KMS-11 (cell line): ENCODE data around the gene CFAP251.
"Not testable (repeated sequence)": the region's sequence is repeated elsewhere in the genome, so short reads cannot be mapped to it uniquely, and the experiment has no call there.

Source experiments
- H2AFZ ChIP-seq: fragments of 200-600 bp; sonication (generic); 2 replicates; pipeline ENCODE4 v1.6.1; 2016; ENCODE audit warnings: antibody characterized with exemption, mixed run types, low read depth
- H3K27ac ChIP-seq: fragments of 200-600 bp; sonication (generic); 2 replicates; pipeline ENCODE4 v1.6.1; 2016; ENCODE audit warnings: mild to moderate bottlenecking, mixed run types
- H3K27me3 ChIP-seq: fragments of 200-600 bp; sonication (generic); 2 replicates; pipeline ENCODE4 v1.6.1; 2017; ENCODE audit warnings: mild to moderate bottlenecking, low read depth, mixed run types, moderate library complexity; ENCODE audit not compliant: insufficient read depth
- H3K36me3 ChIP-seq: fragments of 200-600 bp; sonication (generic); 2 replicates; pipeline ENCODE4 v1.6.1; 2017; ENCODE audit warnings: mild to moderate bottlenecking, mixed run types; ENCODE audit not compliant: insufficient read depth
- H3K4me1 ChIP-seq: fragments of 200-600 bp; sonication (generic); 2 replicates; pipeline ENCODE4 v1.6.1; 2016; ENCODE audit warnings: mild to moderate bottlenecking, low read depth, mixed run types; ENCODE audit not compliant: poor library complexity, severe bottlenecking
- H3K4me2 ChIP-seq: fragments of 200-600 bp; sonication (generic); 2 replicates; pipeline ENCODE4 v1.7.0; 2016; ENCODE audit warnings: mild to moderate bottlenecking, mixed run types
- H3K4me3 ChIP-seq: fragments of 200-600 bp; sonication (generic); IDR thresholded peaks from 2 replicates; pipeline ENCODE4 v1.6.1; 2017; ENCODE audit warnings: low read depth, low read length, mixed read lengths; ENCODE audit not compliant: insufficient read depth
- H3K79me2 ChIP-seq: fragments of 200-600 bp; sonication (generic); 2 replicates; pipeline ENCODE4 v1.6.1; 2016; ENCODE audit warnings: low read depth, mixed run types; ENCODE audit not compliant: insufficient read depth
- H3K9ac ChIP-seq: fragments of 200-600 bp; sonication (generic); 2 replicates; pipeline ENCODE4 v1.6.1; 2016; ENCODE audit warnings: mild to moderate bottlenecking, mixed run types
- H4K20me1 ChIP-seq: fragments of 200-600 bp; sonication (generic); 2 replicates; pipeline ENCODE4 v1.6.1; 2016; ENCODE audit warnings: mild to moderate bottlenecking, mixed run types; ENCODE audit not compliant: insufficient read depth
- TF ChIP-seq, protein P1 (sequence below): fragments of 200-600 bp; sonication (generic); conservative IDR thresholded peaks from 2 replicates; pipeline ENCODE4 v1.6.1; 2017; ENCODE audit warnings: low read depth, mild to moderate bottlenecking, antibody characterized with exemption, low read length, moderate library complexity, mixed read lengths

CFAP251 gene, protein sequence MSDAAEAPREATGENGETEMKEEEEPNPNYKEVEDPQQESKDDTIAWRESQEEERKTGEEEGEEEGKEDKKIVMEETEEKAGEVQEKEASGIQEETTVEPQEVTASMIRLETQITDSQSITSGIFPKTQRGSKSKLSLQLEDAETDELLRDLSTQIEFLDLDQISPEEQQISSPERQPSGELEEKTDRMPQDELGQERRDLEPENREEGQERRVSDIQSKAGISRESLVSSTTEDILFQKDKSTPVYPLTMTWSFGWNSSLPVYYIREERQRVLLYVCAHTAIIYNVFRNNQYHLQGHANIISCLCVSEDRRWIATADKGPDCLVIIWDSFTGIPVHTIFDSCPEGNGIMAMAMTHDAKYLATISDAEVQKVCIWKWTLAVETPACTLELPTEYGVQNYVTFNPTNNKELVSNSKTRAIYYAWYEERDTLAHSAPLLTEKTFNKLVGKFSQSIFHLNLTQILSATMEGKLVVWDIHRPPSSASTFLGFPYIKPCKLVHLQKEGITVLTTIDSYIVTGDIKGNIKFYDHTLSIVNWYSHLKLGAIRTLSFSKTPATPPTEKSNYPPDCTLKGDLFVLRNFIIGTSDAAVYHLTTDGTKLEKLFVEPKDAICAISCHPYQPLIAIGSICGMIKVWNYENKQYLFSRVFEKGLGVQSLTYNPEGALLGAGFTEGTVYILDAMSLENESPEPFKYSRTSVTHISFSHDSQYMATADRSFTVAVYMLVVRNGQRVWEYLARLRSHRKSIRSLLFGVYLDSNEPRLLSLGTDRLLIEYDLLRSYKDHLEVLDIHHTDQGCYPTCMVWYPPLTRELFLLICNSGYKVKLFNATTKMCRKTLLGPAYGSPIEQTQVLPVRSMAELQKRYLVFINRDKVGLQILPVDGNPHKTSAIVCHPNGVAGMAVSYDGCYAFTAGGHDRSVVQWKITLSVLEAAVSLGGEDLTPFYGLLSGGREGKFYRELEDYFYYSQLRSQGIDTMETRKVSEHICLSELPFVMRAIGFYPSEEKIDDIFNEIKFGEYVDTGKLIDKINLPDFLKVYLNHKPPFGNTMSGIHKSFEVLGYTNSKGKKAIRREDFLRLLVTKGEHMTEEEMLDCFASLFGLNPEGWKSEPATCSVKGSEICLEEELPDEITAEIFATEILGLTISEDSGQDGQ

DNA sequence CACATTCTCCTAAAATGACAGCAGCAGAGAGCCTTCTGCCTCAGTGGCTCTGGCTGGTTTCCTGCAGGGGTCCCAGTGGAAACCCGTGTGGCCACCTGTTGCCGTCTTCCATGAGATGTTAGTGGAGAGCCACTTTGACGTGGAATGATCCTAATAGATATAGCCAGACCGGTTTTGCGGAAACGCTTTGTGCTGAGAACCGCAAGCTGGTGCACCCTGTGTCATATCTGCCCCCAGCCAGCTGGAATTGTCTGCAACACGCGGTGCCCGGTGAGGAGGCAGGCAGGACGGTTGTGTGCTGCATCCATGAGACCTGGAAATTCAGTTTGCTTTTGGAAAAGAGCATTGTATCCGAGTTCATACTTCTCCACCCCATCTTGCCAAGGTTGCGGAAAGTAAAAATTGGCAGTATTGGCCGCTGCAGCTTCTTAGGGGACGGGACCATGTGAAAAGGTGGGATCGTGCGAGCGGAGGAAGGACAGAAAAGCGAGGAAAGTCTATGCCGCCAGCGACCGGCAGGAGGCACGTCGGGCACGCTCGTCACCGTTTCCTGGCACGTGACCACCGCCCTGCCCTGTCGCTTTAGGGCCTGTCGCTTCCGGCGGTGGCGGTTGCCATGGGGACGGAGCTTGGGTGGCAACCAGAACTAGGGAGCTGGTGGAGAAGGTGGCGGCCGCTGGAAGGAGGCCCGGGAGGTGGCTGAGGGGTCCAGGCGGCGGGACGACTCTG is at the start of gene CFAP251:
Gene CFAP251, plus strand, starts transcription at position 643 of the 729 bp plus-strand sequence. CDS start 2,714 bp downstream, outside the sequence.
- Histone ChIP-seq H3K4me2 (no peak within 1 kb of the TSS), H3K27ac (no peak within 1 kb of the TSS), H3K4me1 (no peaks in the 10 kb centered on the region), H3K36me3 (no peaks in the 10 kb centered on the region), H3K9ac (no peak within 1 kb of the TSS), H3K4me3 (no peak within 1 kb of the TSS), H3K27me3 (no peaks in the 10 kb centered on the region), H2AFZ (no peak within 1 kb of the TSS), H3K79me2 (no peaks in the 10 kb centered on the region), H4K20me1 (no peaks in the 10 kb centered on the region)
- TF ChIP-seq, protein P1, sequence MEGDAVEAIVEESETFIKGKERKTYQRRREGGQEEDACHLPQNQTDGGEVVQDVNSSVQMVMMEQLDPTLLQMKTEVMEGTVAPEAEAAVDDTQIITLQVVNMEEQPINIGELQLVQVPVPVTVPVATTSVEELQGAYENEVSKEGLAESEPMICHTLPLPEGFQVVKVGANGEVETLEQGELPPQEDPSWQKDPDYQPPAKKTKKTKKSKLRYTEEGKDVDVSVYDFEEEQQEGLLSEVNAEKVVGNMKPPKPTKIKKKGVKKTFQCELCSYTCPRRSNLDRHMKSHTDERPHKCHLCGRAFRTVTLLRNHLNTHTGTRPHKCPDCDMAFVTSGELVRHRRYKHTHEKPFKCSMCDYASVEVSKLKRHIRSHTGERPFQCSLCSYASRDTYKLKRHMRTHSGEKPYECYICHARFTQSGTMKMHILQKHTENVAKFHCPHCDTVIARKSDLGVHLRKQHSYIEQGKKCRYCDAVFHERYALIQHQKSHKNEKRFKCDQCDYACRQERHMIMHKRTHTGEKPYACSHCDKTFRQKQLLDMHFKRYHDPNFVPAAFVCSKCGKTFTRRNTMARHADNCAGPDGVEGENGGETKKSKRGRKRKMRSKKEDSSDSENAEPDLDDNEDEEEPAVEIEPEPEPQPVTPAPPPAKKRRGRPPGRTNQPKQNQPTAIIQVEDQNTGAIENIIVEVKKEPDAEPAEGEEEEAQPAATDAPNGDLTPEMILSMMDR: no peak

DNA sequence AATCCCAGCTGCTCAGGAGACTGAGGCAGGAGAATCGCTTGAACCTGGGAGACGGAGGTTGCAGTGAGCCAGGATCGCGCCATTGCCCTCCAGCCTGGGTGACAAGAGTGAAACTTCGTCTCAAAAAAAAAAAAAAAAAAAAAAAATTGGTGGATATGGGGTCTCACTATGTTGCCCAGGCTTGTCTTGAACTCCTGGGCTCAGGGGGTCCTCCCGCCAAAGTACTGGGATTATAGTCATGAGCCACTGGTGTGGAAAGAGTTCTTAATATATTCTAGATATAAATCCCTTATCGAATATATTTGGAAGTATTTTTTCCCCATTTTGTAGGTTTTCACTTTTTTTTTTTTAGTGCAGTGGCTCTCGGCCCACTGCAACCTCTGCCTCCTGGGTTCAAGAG is 49.2 kb upstream of the CFAP251 start:
- not testable (repeated sequence) for H3K27me3 ChIP-seq, H3K4me3 ChIP-seq, H3K4me2 ChIP-seq, H4K20me1 ChIP-seq, H3K36me3 ChIP-seq, H2AFZ ChIP-seq, H3K9ac ChIP-seq, H3K4me1 ChIP-seq, H3K27ac ChIP-seq, H3K79me2 ChIP-seq

DNA sequence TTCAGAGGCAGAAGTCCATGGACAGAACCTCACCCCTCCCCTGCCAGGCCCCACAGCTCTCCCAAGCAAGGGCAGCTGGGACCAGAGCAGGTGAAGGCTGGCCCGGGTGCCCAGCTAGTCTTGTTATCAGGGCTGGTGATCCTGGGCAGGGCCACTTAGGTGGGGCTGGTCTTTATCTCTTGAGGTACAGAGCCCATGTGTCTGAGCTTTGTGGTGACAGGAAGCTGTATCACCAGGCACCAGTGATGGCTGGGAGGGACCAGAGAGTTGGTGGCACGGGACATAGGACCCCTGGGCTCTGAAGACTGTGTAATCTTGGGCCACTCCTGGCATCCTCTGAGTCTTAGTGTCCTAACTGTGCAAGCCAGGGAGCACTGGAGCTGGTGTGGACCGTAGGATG is 46.9 kb upstream of the CFAP251 start:
- Histone ChIP-seq H3K27me3 (no peaks in the 10 kb centered on the region), H3K27ac (no peak overlapping the region), H3K4me3 (no peak overlapping the region), H3K36me3 (no peaks in the 10 kb centered on the region), H3K4me1 (no peaks in the 10 kb centered on the region), H3K79me2 (no peaks in the 10 kb centered on the region), H4K20me1 (no peaks in the 10 kb centered on the region), H3K4me2 (no peak overlapping the region), H3K9ac (no peak overlapping the region), H2AFZ (no peak overlapping the region)
- TF ChIP-seq, protein P1: no peak

DNA sequence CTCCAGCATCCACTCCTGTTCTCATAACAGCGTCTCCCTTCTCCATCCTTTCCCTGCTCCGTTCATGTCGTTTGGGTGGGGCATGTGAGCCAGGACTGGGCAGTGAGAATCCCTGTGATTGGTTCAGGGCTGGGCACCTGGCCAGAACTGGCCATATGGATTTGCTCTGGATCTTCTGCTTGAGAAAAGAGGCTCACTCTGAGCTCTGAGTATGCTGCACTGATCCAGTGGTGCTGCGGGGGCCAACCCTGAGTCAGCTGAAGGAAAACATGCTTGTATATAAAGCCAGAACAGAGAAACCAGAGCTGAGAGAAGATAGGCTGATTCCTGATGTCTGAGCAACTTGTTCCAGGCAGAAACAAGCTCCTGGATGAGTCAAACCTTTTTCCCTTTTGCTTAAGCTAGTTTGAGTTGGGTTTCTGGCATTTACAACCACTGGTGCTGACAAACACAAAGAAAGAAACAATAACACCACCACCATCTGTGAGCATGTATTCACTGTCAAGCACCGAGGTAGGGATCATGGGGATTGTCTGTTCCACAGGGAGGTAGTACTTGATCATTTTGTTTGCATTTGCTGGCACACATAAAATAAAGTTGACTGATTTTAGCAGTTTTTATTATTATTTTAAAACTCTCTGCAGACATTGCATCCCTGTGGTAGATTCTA is 45.7 kb upstream of the CFAP251 start:
- Histone ChIP-seq H3K79me2 (no peaks in the 10 kb centered on the region), H3K27ac (no peak overlapping the region), H4K20me1 (no peaks in the 10 kb centered on the region), H3K4me1 (no peaks in the 10 kb centered on the region), H3K4me2 (no peak overlapping the region), H2AFZ (no peak overlapping the region), H3K27me3 (no peaks in the 10 kb centered on the region), H3K9ac (no peak overlapping the region), H3K4me3 (no peak overlapping the region), H3K36me3 (no peaks in the 10 kb centered on the region)
- TF ChIP-seq, protein P1: no peak
